NOMO-1 treated with DMSO at 0.1 percent for 48 hours (cell line): ENCODE results near the gene CAMKMT.
A peak's percentile ranks its signal among the peaks of the same experiment; 100 is the strongest.

ENCODE experiments used
- DNase-seq: peaks from one replicate; lab custom pipeline; 2025; ENCODE audit not compliant: unreplicated experiment; lab: John Stamatoyannopoulos, UW

The CAMKMT gene

DNA sequence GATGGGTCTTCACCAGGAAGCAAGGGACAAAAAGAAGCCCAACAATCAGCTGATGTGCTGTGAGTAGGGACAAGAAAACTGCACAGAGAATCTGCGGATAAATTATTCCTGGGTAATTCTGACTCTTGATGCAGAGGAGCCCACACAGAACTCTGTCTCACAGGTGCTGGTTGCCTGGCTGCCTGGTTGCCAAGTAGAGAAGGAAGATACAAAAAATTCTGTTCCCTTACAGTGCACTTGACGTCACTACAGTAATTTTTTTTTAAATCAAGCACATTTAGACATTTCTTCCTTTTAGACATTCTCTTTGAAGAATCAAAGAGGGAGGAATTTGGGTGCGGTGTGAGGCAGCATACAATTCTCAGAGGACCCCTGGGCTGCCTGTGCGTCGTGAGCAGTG lies 427.7 kb downstream of the CAMKMT start:
- no peak for DNase-seq

DNA sequence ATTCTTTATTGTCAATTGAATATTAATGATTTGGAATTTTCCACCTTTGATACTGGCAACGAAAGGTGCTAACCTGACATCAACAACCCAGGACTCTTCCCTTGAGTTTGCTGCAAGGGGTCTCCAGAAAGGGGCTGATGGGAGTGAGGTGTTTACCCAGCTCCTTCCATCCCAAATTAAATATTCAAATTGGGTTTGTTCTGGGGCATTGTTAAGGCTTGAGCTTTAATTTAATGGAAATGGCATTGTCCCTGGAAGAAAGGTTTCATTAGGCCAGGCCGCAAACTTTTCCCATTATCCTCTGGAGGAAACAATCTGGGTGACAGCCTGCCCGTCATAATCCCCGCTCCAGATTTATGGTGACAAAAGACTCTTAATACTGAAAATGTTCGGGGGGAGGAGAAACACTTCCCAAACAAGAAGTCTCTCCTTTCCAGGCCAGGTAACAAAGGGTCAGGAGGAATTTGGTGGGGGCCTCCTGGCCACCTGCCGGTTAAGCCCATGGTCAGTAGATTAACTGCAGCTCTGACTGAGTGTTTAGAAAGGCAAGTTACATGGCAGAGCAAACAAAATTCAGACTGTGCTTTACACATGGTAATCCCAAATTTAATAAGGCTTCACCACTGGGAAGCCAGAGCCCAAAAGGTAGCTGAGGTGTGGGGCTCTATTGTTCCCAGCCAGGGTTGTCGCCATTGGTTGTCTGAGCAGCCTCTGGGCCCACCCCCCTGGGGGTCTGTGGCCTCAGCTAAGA lies 428.4 kb downstream of the CAMKMT start:
- DNase-seq: no peak

DNA sequence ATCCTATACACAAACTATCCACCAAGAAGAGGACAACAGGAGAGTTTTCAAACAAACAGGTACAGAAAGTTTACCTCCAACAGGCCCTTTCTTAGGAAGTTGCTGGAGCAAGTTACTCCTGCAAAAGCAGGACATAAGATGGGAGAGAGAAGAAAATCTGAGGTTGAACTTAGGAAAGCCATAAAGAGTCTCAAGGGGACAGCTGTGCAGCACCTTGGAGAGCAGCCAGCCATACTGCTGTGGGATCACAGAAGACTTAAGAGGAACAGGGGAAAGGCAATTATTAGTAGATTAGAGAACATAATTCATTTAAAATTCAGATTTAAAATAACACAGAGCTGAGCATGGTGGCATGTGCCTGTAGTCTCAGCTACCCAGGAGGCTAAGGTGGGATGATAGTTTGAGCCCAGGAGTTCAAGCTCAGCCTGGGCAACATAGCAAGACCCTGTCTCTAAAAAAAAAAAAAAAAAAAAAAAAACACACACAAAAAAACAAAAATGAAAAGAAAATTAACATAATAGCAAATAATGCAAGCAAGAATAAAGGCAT lies 431.6 kb downstream of the CAMKMT start:
- DNase-seq: peak; percentile 17

DNA sequence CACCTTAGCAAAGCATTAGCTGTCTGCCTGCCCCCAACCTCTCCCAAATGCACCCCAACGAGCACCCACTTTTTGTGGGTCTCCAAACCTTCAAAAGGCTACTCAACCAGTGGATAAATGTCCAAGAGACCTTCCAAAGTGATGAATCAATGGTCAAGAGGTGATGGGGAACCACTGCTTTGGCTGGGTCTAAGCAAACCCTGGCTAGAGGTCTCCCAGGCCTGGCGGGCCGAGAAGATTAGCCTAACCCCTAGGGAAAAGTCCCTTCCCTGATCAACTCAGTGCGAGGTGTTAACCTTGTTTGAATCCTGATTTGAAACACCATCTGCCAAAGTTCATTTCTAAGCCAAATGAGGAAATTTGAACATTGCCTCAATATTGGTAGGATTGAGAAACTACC lies 435.0 kb downstream of the CAMKMT start:
- DNase-seq: no peak

DNA sequence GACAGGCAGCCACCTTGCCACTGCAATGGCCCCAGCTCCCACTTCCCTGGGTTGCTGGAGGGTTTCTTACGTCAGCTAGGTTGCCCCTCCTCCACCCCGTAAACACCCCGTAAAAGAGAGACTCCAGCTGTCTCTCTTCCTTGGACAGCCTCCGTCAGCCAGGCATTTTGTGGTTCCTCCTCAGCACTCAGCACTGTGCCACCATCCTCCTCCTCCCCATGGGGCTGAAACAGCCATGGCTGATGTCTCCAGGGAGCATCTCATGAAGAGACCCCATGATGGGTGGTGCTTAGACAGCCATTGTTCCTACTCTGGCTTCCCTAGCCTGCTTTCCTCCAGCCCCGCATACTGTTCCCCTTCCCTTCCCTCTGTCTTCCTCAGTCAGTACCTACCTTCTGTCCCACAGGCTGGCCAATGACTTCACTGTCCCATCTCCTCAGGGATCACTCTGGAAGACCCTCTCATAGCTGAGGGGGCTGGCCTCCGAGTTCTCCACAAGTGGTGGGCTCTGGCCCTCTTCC lies 436.5 kb downstream of the CAMKMT start:
- no peak for DNase-seq

DNA sequence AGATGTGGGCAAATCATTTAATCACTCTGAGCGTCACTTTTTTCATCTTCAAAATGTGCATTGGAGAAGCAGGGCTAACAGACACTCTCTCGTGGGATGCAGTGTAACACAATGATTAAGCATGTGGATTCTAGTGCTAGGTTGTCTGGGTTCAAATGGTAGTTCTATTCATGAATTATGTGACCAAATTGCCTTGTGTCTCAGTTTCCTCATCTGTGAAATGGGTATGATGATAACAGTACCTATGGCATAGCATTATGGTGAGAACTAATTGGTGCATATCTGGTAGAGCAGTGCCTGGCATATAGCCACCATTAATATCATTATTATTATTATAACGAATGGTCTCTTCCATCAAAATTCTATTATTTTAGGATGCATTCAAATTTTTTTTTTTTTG lies 437.4 kb downstream of the CAMKMT start:
- no peak for DNase-seq

DNA sequence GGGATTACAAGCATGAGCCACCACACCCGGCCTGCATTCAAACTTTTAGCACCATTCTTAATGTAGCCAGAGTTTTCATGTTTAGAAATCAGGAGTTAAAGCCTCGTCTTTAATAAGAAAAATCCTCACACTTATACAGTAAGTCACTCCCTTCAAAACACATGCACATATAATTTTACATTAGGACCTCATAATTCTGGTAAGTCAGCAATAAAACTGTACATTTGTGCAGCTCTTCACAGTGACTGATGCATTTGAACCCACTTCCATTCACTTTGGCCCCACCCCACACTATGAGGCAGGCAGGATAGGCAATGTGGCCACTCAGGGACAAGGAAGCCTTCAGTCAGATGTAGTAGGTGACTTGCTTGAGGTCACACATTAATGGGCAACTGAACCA lies 438.0 kb downstream of the CAMKMT start:
- no peak for DNase-seq

DNA sequence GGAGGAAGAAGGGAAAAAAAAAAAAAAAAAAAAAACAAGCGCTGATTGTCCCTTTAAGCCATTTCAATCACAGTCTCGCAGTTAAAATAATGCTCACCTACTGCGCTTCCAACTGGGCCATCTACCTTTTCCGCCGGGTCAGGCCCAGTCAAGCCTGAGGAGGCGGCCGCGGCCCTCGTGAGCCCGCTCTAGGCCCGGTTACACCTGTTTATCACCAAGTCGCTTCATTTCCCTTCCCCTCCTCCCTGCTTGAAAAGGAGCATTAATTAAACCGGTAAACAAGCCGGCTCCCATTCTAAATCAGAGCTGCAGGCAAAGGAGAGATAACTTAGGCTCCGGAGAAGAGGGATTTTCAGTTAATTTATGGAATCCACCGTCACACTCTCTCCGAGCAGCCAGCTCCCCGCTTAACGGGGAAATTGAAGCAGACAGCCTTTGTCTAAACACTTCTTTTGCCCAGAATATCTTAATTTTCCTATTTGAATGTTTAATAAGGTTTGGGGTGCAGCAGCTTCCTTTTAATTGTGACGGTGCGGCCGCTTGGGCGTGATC lies 439.6 kb downstream of the CAMKMT start:
- no peak for DNase-seq

DNA sequence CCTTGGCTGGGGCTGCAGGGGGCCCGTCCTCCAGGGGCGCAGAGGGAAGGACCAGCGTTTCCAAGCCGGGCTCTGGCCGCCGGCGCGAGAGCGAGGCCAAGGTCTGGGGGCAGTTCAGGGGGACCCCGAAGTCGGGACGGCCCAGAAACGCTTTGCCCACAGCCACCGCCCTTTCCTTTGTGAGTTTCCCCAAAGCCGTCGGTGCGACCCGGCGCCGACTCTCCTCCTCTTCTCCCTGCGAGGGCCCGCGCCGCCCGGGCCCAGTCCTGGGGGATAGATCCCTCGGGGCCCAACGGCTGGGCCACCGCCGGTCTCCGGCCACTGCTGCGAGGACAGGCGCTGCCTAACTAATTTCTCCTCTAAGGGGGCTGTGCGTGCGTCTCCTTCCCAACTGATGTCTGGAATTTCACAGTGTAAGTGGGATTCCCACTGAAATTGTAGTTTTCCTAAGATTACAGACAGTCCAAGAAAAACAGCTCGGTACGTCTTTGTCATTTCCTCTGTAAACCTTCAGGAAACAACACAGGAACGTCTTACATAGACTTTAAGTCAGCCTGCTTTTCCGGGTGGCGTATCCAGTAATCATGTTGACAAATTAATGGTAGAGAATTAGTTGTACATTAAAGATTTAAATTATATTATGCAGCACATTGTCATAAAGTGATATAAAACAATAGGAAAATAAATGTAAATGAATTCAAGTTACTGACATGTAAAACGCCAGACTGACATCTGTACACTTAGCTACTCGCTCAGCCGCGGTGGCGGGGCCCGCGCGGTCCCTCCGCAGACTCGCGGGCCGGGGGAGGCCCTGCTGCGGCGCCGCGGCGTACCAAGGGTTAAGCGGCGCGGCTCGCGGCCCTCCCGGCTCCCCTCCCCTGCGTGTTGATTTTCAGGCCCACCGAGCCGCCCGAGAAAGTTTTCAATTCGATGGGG lies 440.4 kb downstream of the CAMKMT start:
- no peak for DNase-seq

DNA sequence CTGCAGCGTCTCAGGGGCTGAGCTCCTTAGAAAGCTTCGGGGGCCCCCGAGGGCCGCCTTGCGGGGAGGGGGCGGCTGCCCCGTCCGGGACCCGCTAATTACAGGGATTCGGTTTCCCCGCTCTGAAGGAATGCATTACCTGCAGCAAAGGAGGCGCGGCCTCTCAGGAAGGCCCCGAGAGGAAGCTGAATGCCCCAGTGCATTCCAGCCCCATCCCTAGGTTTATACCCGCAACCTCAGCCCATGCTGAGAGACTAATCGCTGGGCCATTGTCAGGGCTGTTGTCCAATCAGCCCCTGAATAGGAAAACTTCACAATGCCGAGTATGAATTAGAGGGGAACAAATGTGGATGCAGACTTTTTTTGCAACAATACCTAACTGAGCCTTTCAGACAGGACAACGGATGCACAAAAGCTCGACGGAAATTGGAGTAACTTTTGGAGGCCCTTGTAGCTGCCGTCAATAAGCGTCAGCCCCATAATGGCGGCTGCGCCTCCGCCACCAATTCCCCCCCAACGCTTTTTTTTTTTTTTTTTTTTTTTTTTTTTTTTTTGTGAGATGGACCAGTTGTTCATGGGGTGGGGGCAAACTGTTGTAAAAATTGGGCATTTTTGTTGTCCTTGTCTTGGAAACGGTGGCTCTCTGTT lies 441.2 kb downstream of the CAMKMT start:
- DNase-seq: no peak

DNA sequence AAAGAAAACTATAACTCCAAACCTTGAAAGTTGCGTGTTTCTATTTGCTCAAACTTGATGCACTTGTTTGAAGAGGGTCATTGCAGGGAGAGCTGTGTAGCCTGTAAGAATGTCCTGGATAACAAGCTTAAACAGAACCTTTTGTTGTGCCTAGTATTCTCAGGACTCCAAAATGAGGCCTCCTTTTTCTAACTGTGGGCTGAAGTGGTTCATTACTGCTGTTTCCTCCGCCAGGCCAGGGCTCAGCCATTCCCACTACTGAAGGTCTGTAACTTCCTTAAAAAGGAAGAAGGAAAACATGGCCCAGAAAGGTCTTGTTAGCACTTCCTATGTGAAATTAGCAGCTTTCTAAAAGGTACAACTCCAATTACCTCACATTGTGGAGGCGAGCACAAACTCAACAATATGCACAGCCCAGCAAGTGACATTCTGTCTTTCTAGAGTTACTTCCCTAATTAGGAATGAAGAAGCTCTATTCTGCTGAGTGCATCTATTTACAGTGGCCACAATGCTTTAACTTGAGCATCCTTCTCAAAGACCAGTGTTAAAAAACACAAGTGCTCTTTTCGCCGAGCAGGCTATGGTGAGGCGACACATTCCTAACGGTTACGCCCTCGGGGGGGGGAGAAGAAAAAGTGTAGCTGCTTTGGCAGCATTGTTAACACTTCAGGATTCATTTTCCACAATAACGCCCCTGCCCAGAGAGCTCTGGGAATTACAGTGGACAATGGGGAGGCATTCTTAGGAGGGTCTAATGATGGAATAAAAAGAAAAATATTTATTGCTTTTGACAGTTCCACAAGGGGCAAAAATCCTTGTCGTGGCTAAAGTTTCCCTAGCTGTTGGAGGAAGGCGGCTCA lies 442.9 kb downstream of the CAMKMT start:
- DNase-seq: peak; percentile 13

DNA sequence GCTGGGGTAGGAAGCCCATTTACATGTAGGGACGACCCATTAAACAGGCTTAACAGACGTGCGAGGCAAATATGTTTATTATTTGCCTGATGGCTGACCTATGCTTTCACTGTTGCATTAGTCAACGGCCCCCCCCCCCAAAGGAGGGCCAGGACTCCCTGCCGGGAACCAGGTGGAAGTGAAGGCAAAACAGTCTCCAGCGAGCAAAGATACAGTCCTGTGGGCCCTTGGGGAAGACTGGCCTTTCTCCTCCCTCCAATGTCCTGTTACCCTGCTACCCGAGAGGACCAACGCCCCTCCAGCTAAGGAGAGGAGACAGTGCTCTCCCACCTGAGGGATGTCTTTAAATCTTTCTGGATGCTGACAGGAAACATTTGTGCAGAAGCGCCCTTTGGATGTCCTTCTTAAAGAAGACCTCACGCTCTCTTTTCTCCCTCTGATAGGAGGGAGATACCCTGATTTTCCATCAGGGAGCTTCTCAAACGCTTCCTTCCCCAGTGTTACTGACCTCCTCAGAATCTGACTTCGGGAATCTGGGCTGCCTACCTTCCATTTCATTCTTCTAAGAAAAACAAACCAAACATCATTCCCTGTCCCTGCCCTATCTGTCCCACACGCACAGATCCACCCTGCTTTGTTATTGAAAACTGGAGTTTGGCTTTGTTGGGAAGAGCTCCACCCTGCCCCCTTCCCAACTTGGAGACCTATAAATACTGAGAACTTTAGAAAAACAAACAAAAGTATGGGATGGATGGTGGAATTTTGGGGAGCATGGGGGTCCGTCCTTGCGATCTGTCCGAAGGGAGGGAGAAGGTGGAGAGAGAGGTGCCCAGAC lies 443.9 kb downstream of the CAMKMT start:
- DNase-seq: no peak

DNA sequence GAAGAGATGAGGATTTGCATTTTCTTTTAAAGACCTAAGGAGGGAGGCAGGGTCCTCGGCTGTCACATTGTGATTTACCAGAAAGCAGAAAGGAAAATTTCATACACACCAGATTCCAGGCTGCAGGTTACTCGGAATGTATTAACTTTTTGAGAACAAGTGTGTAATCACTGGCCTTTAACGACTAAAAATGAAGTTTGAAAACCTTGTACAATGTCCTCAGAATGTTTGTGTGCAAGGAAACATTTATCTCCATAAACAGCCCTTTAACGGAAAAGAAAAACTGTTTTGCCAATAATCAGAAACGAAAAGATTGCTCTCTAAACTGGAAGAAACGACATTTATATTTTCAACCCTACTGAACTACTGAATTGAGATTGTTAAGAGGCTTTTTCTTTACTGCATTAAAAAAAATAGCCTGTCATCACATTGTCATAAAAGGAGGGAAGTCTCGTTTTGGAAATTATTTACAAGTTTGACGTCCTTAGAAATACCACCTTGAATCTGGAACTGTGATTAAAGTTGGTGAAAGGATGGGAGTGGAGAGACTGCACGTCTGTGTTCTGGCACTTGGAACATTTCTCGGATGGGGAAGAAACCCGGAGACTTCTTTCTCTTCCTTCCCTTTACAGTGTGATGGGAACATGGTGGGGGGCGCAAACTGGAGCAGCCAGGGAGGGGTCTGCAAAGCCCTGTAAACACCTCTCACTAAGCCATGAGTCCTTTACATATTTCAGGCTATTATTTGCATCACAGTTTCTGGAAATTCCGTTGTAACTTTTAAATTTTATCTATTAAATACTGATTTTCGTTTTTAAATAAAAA lies 445.7 kb downstream of the CAMKMT start:
- no peak for DNase-seq

DNA sequence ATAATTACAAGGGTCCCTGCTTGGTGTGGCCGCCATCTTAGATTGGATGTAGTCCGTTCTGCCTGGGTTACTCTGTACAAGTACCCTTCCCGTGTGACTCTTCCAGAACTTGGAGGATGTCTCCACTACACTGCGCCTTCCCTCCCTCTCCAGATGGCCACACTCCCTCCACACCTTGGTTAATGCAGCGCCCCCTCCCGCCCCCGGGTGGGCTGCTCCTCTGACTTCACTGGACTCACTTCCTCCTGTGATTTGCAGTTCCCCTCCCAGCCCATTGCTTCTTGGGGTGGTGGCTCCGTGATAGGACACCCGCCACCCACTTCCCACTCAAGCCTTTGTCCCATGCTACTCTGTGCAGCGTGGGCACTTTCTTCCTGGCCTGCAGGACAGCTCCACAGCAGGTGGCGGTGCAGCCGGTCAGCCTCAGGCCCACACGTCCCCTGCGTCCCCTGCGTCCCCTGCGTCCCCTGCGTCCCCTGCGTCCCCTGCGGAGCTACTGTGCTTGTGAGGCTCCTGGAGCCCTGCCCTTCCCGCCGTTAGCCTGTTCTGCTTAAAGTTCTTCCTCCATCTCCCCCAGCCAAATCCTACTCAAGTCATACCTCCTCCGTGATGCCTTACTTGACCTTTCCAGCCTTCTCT lies 449.3 kb downstream of the CAMKMT start:
- DNase-seq: no peak

DNA sequence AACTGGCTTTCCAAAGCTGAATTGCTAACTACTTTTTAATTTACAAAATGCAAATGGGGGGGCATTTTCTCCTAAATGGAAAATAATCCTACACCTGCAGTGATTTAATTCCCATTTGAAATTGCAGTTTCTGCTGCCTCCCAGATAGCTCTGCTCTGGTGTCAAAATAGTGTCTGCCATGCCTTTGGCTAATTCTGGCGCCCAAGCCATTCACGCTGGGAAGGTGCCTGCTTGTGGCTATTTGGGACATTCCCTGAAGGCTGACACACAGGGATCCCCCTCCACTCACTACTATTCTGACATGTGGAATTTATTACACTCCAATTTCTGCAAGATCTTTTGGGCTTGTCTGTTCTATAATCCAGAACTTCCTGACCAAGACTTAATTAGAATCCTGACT lies 451.4 kb downstream of the CAMKMT start:
- DNase-seq: no peak

DNA sequence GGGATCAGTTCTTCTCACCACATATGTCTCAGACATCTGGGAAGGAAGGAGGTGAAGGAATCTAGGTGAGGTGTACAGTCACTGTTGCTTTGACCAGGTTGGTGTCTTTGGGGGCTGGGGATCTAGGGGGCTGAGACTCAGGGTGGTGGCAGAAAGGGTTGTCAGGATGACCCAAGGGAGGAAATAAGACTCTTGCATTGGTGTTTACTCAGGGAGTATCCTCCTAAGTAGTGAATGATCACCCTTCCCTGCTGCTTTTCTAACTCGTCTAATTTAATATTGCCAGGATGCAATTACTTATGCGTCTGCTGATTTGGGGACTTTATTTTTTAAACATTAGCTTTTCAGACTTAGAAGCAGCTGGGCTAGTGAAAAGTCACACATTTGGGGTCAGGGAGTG lies 451.9 kb downstream of the CAMKMT start:
- DNase-seq: no peak

DNA sequence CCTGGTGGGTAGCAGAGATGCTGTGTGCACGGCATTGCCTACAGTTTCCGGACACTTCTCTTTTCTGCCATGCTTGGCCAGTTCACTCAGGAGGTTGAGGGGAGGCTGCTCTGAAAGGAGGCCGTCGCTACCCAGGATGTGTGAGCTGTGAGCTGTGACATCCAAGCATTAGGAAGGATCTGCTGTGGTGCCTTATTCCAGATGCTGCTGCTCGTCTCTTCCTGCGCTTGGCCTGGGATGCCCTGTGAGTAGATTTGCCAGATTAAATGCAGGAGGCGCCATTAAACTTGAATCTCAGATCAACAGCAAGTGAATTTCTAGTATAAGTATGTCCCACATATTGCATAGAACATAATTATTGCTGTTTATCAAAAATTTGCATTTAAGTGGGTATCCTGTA lies 455.5 kb downstream of the CAMKMT start:
- no peak for DNase-seq
